ENCODE measurements around the gene AGGF1.

DNA sequence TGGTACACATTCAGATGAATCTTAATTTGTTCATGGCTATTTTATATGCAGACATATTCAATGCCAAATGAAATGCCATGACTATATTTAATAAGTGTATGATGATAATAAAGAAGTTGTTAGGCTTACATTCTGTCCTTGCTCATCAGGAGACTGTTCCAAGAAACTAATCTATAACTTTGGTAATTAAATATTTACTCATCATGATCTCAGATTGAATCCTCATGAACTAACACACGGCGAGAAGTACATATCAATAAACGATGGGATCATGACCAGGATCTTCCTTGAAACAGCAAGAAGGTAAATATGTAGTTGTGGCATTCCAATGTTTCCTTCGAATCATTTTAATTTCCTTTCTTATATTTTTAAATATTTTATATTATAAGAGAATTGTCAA lies 12.5 kb upstream of the AGGF1 start:
- TF ChIP-seq, protein P1, sequence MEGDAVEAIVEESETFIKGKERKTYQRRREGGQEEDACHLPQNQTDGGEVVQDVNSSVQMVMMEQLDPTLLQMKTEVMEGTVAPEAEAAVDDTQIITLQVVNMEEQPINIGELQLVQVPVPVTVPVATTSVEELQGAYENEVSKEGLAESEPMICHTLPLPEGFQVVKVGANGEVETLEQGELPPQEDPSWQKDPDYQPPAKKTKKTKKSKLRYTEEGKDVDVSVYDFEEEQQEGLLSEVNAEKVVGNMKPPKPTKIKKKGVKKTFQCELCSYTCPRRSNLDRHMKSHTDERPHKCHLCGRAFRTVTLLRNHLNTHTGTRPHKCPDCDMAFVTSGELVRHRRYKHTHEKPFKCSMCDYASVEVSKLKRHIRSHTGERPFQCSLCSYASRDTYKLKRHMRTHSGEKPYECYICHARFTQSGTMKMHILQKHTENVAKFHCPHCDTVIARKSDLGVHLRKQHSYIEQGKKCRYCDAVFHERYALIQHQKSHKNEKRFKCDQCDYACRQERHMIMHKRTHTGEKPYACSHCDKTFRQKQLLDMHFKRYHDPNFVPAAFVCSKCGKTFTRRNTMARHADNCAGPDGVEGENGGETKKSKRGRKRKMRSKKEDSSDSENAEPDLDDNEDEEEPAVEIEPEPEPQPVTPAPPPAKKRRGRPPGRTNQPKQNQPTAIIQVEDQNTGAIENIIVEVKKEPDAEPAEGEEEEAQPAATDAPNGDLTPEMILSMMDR (IDR thresholded peaks at IDR 0.05) = no peak
- TF ChIP-seq POLR2AphosphoS5 (IDR thresholded peaks at IDR 0.05) = no peak

All from suprapubic skin (tissue), 3 donors.